ENCODE data around the gene PRR14L.

PRR14L gene

GRCh38 chr22:31647066-31647465 is 102.9 kb downstream of the PRR14L start:
- TF ChIP-seq CTCF (conservative IDR thresholded peaks at IDR 0.05) (no peak), ZFX (IDR thresholded peaks at IDR 0.05) (no peak)
- H3K27ac ChIP-seq = no peak overlapping the region

- TF ChIP-seq CTCF (conservative IDR thresholded peaks at IDR 0.05) (no peak), ZFX (IDR thresholded peaks at IDR 0.05) (no peak)
These were observed 103.5 kb downstream of the PRR14L start for GRCh38 chr22:31646186-31647019.

GRCh38 chr22:31639436-31640039 is 110.4 kb downstream of the PRR14L start:
- no peak overlapping the region for H3K27ac ChIP-seq
- TF ChIP-seq ZFX (IDR thresholded peaks at IDR 0.05) (no peak), CTCF (conservative IDR thresholded peaks at IDR 0.05) (no peak)

More at GRCh38 chr22:31646186-31647019, 103.5 kb downstream of the PRR14L start:
- H3K27ac ChIP-seq = no peak overlapping the region

- no peak overlapping the region for H3K27ac ChIP-seq
- no peak for TF ChIP-seq ZFX (IDR thresholded peaks at IDR 0.05)
- no peak for TF ChIP-seq CTCF (conservative IDR thresholded peaks at IDR 0.05)
These were observed 111.9 kb downstream of the PRR14L start for GRCh38 chr22:31637891-31638618.

GRCh38 chr22:31637447-31637890 is 112.5 kb downstream of the PRR14L start:
- TF ChIP-seq ZFX (IDR thresholded peaks at IDR 0.05) (no peak), CTCF (conservative IDR thresholded peaks at IDR 0.05) (no peak)
- H3K27ac ChIP-seq = no peak overlapping the region

GRCh38 chr22:31635638-31636306 is 114.2 kb downstream of the PRR14L start:
- H3K27ac ChIP-seq = no peak overlapping the region

More at GRCh38 chr22:31635638-31636306, 114.2 kb downstream of the PRR14L start:
- no peak for TF ChIP-seq ZFX (IDR thresholded peaks at IDR 0.05)
- no peak for TF ChIP-seq CTCF (conservative IDR thresholded peaks at IDR 0.05)

All from C4-2B (cell line).